Activated CD4-positive, alpha-beta memory T cell treated with anti-CD3 and anti-CD28 coated beads, Interleukin-2, amount 10 ng/mL, durations not matched to agents 7 days and 5 days (primary cell): ENCODE data around the gene YAP1. TPM values are rescaled to one million over a fixed set of nuclear protein-coding genes. Genes with fewer than 3 reads are reported as not detected.

Source experiments
- CTCF ChIA-PET: fragments of 350-600 bp; sonication (Branson Sonifier 250); formaldehyde crosslinking; loops from one replicate; lab custom pipeline; 2021; ENCODE audit warnings: antibody characterized with exemption, inconsistent platforms; lab: Charles Lee
- POLR2A ChIA-PET: fragments of 350-600 bp; sonication (Branson Sonifier 250); formaldehyde crosslinking; loops from one replicate; lab custom pipeline; 2021; ENCODE audit warnings: antibody characterized with exemption; lab: Charles Lee
- DNase-seq: peaks from one replicate; pipeline ENCODE4 v3.0.0-alpha.2; 2020
- H3K27ac Mint-ChIP-seq: one replicate; pipeline ENCODE4 v1.8.0; 2021; ENCODE audit warnings: mild to moderate bottlenecking, mixed read lengths
- H3K27me3 Mint-ChIP-seq: one replicate; pipeline ENCODE4 v1.8.0; 2021; ENCODE audit warnings: mixed read lengths
- H3K36me3 Mint-ChIP-seq: one replicate; pipeline ENCODE4 v1.8.0; 2021; ENCODE audit warnings: low read depth, mixed read lengths
- H3K4me1 Mint-ChIP-seq: one replicate; pipeline ENCODE4 v1.8.0; 2021; ENCODE audit warnings: mixed read lengths
- H3K4me3 Mint-ChIP-seq: one replicate; pipeline ENCODE4 v1.8.0; 2021; ENCODE audit warnings: mild to moderate bottlenecking, mixed read lengths
- H3K9me3 Mint-ChIP-seq: one replicate; pipeline ENCODE4 v1.8.0; 2021; ENCODE audit warnings: mixed read lengths
- total RNA-seq, 2 experiments: library from RNA; stranded (reverse); gene quantifications; one replicate each; pipeline ENCODE4 v1.2.3, GENCODE V29; 2021

YAP1 gene
- total RNA-seq, result under 1 TPM; 0.18 to 0.28 TPM

DNA sequence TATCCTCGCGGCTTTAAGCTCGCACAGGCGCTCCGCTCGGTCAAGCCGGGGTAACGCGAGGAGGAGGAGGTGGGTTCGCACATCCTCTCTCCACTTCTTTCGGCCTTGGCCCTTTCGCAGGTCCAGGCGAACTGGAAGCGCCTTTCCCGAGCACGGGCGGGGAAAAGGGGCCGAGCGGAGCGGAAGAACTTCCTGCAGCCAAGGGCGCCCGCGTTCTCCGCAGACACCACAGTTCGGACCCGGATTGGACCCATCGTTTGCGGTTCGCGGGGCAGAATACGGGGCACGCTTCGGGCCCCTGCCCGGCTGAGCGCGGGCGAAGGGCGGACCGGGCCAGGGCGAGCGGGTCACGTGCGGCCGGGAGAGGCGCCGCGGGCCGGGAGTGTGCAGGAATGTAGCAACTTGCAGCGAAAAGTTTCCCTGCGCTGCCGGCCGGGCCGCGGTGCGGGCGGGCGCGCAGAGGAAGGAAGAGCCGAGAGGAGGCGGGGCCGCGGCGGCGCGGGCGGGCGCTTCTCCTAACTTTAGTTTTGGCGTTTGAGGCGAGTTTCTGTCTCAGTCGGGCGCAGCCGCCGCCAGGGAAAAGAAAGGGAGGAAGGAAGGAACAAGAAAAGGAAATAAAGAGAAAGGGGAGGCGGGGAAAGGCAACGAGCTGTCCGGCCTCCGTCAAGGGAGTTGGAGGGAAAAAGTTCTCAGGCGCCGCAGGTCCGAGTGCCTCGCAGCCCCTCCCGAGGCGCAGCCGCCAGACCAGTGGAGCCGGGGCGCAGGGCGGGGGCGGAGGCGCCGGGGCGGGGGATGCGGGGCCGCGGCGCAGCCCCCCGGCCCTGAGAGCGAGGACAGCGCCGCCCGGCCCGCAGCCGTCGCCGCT lies at the start of gene YAP1:
YAP1 (plus strand) TSS at position 552 of the 865 bp plus-strand sequence. CDS start 402 bp downstream, outside the sequence.
- ChIA-PET CTCF (no interaction called here), POLR2A (no interaction called here)
- peaks cover 2% of the 10 kb centered on the region for H3K36me3 Mint-ChIP-seq
- H3K27ac Mint-ChIP-seq, result no peak within 1 kb of the TSS
- H3K4me1 Mint-ChIP-seq, result peaks cover 14% of the 10 kb centered on the region
- H3K27me3 Mint-ChIP-seq, result peaks cover 50% of the 10 kb centered on the region
- peak; percentile 67 for DNase-seq
- H3K9me3 Mint-ChIP-seq, result no peaks in the 10 kb centered on the region
- peak within 1 kb of the TSS; percentile 88 for H3K4me3 Mint-ChIP-seq

DNA sequence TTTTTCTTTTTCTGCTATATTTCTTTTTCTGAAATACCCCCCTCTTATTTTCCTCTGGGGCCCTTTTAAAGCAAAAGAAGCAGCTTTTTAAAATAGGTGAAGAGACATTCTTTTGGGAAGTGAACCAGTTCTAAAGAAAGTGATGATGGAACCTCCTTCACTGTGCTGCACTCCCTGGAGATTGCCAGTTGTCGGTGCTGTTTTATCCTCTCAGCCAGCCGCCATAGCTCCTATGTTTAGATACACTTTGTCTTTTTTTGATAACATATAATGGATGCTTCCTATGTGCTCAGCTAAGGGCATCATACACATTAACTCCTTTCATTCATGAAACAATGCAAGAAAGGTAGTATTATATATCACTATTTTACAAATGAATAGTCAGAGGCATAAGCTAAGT lies 49.0 kb upstream of the YAP1 start:
- H3K4me1 Mint-ChIP-seq, result no peaks in the 10 kb centered on the region
- ChIA-PET POLR2A (no interaction called here), CTCF (no interaction called here)
- H3K4me3 Mint-ChIP-seq, result no peak overlapping the region
- no peak overlapping the region for H3K27ac Mint-ChIP-seq
- no peaks in the 10 kb centered on the region for H3K36me3 Mint-ChIP-seq
- no peaks in the 10 kb centered on the region for H3K9me3 Mint-ChIP-seq
- no peak for DNase-seq
- H3K27me3 Mint-ChIP-seq, result peaks cover 11% of the 10 kb centered on the region

DNA sequence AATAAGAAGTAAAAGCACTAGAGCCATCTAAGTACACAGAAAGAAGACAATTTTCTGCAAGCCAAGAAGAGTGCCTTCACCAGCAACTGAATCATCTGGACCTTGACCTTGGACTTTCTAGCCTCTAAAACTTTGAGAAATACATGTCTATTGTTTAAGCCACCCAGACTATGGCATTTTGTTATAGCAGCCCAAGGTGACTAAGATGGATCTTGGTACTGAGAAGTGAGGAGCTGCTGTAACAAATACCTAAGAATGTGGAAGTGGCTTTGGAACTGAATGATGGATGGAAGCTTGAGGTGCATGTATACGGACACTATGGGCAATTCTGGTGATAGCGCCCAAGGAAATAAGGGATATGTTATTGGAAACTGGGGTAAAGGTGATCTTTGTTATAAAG lies 48.1 kb upstream of the YAP1 start:
- H3K4me3 Mint-ChIP-seq, result no peak overlapping the region
- CTCF ChIA-PET, result no interaction called here
- DNase-seq, result no peak
- POLR2A ChIA-PET, result no interaction called here
- H3K27me3 Mint-ChIP-seq, result peaks cover 11% of the 10 kb centered on the region
- H3K27ac Mint-ChIP-seq, result no peak overlapping the region
- no peaks in the 10 kb centered on the region for H3K36me3 Mint-ChIP-seq
- no peaks in the 10 kb centered on the region for H3K9me3 Mint-ChIP-seq
- no peaks in the 10 kb centered on the region for H3K4me1 Mint-ChIP-seq

DNA sequence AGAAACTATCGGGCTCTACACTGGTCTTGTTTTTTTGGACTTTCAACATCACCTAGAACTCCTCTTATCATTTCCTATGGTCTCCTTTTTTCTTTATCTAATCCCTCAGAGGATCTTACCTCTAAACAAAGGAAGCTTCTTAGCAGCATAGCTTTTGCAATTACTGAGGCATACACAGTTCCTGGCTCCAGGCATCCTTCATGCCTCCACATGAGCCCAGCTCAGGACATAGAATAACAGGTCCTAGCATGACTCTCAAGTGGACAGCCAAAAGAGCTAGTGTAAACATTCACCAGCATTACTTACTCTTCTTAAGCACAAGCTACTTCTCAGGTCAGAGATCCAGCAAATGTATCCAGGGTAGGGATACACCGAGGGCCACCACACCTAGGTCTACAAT lies 45.9 kb upstream of the YAP1 start:
- Mint-ChIP-seq H3K4me1 (no peaks in the 10 kb centered on the region), H3K27ac (no peak overlapping the region), H3K9me3 (no peaks in the 10 kb centered on the region), H3K27me3 (peaks cover 11% of the 10 kb centered on the region), H3K36me3 (no peaks in the 10 kb centered on the region), H3K4me3 (no peak overlapping the region)
- DNase-seq, result no peak
- POLR2A ChIA-PET, result no interaction called here
- CTCF ChIA-PET, result interaction anchor here (0.5 kb wide), 1 partner anchor 22 kb away, joined by 4 read pairs; no protein-coding TSS in a partner anchor

DNA sequence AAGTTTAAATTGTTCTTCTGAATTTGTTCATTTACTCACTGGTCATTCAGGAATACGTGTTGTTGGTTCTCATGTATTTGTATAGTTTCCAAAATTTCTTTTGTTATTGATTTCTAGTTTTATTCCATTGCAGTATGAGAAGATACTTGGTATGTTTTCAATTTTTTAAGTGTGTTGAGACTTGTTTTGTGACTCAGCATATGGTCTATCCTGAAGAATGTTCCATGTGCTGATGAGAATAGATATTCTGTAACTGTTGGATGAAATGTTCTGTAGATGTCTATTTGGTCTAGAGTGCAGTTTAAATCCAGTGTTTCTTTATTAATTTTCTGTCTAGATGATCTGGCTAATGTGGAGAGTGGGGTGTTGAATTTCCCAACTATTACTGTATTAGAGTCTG lies 39.5 kb upstream of the YAP1 start:
- H3K36me3 Mint-ChIP-seq, result no peaks in the 10 kb centered on the region
- H3K4me3 Mint-ChIP-seq, result no peak overlapping the region
- ChIA-PET CTCF (no interaction called here), POLR2A (no interaction called here)
- no peak for DNase-seq
- no peaks in the 10 kb centered on the region for H3K4me1 Mint-ChIP-seq
- H3K27ac Mint-ChIP-seq, result no peak overlapping the region
- H3K9me3 Mint-ChIP-seq, result peaks cover 17% of the 10 kb centered on the region
- no peaks in the 10 kb centered on the region for H3K27me3 Mint-ChIP-seq

DNA sequence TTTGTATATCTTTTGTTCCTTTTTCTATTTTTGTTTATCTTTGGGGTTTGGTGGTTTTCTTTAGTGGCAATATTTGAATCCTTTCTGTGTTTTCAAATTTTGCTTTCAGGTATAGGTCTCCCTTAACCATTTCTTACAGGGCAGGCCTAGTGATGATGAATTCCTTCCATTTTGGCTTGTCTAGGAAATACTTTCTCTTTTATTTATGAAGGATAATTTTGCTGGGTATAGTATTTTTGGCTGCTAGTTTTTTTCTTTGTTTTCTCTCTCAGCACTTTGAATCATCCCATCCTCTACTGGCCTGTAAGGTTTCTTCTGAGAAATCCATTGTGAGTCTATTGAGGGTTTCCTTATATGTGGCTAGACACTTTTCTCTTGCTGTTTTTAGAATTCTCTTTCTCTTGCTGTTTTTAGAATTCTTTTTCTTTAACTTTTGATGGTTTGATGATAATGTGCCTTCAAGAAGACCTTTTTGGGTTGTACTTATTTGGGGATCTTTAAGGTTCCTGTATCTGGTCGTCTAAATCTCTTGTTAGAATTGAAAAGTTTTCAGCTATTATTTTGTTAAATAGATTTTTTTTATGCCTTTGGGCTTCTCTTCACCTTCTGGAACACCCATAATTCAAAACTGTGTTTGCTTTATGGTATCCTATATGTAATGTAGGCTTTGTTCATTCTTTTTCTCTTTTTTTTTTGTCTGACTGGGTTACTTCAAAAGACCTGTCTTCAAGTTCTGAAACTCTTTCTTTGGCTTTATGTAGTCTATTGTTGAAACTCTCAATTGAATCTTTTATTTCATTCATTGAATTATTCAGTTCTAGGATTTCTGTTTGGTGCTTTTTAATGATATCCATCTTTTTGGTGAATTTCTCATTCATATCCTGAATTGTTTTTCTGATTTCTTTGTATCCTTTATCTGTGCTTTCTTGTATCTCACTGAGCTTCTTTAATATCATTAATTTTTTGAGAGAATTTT lies 38.5 kb upstream of the YAP1 start:
- H3K27me3 Mint-ChIP-seq, result no peaks in the 10 kb centered on the region
- peaks cover 17% of the 10 kb centered on the region for H3K9me3 Mint-ChIP-seq
- no peak for DNase-seq
- H3K36me3 Mint-ChIP-seq, result no peaks in the 10 kb centered on the region
- H3K4me1 Mint-ChIP-seq, result no peaks in the 10 kb centered on the region
- ChIA-PET POLR2A (no interaction called here), CTCF (no interaction called here)
- H3K4me3 Mint-ChIP-seq, result no peak overlapping the region
- H3K27ac Mint-ChIP-seq, result no peak overlapping the region

DNA sequence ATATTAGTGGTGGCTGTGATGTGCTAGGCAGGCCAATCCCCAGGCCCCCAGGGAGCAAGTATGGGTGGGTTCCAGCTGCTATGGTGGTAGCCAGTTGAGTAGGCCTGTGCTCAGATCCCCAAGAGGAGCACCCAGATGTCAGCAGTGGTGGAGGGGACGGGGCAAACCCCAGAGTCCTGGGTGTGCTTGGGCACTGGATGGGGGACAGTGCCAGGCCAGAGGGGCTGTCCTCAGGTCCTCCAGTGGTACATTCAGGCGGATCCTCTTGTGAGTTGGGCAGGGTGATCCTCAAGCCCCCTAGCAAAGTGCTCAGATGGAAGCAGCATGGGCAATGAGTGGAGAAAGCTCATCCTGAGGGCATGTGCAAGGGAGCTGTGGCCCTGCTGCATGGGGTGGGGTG lies 37.0 kb upstream of the YAP1 start:
- peaks cover 17% of the 10 kb centered on the region for H3K9me3 Mint-ChIP-seq
- no peaks in the 10 kb centered on the region for H3K36me3 Mint-ChIP-seq
- H3K4me1 Mint-ChIP-seq, result no peaks in the 10 kb centered on the region
- POLR2A ChIA-PET, result no interaction called here
- no peaks in the 10 kb centered on the region for H3K27me3 Mint-ChIP-seq
- CTCF ChIA-PET, result no interaction called here
- DNase-seq, result no peak
- no peak overlapping the region for H3K4me3 Mint-ChIP-seq
- no peak overlapping the region for H3K27ac Mint-ChIP-seq

DNA sequence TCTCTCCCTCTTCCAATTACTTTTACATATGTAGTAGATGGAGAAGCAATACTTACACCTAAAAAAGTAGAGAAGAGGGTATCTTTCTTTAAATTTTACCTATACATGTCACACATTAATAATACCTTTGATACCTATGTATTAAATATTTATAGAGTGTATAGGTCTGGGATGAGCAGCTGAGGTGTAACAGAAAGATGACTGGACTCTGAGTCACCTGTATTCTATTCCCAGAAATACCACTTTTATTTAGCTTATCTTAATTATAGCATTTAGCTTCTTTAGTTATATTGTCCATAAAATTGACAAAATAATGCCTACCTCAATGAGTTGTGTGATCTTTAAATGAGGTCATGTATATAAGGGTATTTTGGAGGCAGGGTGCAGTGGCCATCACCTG lies 30.6 kb upstream of the YAP1 start:
- Mint-ChIP-seq H3K4me3 (no peak overlapping the region), H3K27ac (no peak overlapping the region), H3K27me3 (peaks cover under 1% of the 10 kb centered on the region), H3K9me3 (no peaks in the 10 kb centered on the region), H3K4me1 (no peaks in the 10 kb centered on the region), H3K36me3 (no peaks in the 10 kb centered on the region)
- ChIA-PET CTCF (no interaction called here), POLR2A (no interaction called here)
- DNase-seq, result no peak

DNA sequence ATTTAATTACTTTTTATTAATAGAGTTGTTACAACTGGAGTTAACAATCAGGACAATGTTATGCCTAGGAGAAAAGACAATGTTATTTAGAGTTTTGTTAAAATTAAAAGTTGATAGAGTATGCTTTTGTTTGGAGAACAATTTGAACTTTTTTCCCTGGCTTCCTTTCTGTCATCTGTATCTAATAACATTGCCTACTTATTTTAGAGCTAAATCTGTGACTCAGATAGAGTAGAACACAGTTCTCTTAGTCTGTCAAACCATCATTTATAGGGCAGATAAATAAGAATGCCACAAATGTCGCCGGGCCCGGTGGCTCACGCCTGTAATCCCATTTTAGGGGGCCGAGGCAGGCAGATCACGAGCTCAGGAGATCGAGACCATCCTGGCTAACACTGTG lies 28.9 kb upstream of the YAP1 start:
- ChIA-PET POLR2A (no interaction called here), CTCF (no interaction called here)
- Mint-ChIP-seq H3K4me1 (no peaks in the 10 kb centered on the region), H3K27ac (no peak overlapping the region), H3K4me3 (no peak overlapping the region), H3K27me3 (peaks cover 2% of the 10 kb centered on the region), H3K9me3 (no peaks in the 10 kb centered on the region), H3K36me3 (no peaks in the 10 kb centered on the region)
- no peak for DNase-seq

DNA sequence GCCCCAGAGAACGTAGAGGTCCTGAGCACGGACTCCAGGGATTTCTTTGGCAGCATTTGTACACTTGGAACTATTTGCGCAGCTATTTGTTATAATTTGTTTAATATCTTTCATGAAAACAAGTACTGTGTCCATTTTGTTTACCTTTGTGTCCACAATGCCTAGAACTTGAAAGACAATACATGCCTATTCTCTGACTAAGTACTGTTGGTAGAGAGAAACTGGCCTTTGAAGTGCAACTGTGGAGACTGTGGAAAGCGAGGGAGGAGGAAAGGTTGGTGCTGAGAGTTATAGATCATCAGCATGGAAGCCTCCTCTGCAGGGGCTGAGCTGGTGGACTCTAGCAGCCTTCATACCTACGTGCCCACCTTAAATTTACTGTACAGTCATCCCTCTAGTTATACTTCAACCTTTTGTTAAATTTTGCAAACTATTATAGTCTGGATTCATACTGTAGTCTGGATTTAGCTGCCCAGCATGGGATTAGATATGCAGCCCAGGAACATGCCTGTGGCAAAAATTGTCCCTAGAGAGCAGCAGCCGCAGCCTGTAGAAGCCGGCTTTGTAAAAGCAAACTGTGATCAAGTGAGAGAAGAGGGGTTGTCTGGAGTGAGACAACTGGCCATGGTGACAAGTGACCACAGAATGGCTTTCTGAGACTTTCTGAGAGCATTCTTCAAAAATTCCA lies 24.2 kb upstream of the YAP1 start:
- Mint-ChIP-seq H3K36me3 (no peaks in the 10 kb centered on the region), H3K4me1 (no peaks in the 10 kb centered on the region), H3K4me3 (no peak overlapping the region), H3K27me3 (peaks cover 4% of the 10 kb centered on the region), H3K9me3 (no peaks in the 10 kb centered on the region), H3K27ac (no peak overlapping the region)
- POLR2A ChIA-PET, result no interaction called here
- no peak for DNase-seq
- CTCF ChIA-PET, result no interaction called here

DNA sequence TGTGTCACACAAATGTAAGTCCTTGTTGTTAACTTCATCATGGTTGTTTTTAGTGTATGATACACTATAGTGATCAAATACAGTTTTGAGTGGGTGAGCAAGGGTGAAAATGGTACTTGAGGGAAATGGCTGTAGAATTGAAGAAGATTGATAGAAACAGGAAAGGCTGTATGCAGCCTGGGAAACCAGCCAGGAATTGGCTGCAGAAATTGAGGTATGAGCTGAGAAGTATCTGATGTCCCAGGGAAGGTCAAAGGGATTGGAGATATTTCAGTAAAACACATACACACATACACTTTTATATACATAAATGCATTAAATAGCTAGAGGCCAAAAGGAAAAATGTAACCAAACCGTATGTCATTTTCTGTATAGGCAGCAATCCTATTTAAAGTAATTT lies 13.1 kb upstream of the YAP1 start:
- no peak for DNase-seq
- no peak overlapping the region for H3K4me3 Mint-ChIP-seq
- no peaks in the 10 kb centered on the region for H3K36me3 Mint-ChIP-seq
- ChIA-PET POLR2A (no interaction called here), CTCF (no interaction called here)
- no peaks in the 10 kb centered on the region for H3K9me3 Mint-ChIP-seq
- H3K27me3 Mint-ChIP-seq, result no peaks in the 10 kb centered on the region
- no peak overlapping the region for H3K27ac Mint-ChIP-seq
- no peaks in the 10 kb centered on the region for H3K4me1 Mint-ChIP-seq

DNA sequence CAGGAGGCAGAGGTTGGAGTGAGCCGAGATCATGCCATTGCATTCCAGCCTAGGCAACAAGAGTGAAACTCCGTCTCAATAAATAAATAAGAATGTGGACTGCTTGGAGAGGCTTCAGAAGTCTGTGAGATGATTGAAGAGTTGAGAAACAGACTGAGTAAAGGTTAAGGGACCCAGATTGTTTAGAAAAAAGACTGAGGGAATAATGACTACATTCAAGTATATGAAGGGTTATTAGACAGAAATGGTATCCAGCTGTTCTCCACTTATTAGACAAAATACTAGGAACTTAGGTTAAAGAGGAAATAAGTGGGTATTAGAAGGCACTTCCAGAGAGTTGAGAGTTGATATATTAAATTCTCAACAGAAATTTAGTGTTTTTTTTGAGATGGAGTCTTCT lies 10.5 kb upstream of the YAP1 start:
- CTCF ChIA-PET, result no interaction called here

More for the DNA sequence above, 10.5 kb upstream of the YAP1 start:
- DNase-seq, result no peak
- POLR2A ChIA-PET, result no interaction called here
- Mint-ChIP-seq H3K27me3 (peaks cover 1% of the 10 kb centered on the region), H3K4me3 (no peak overlapping the region), H3K27ac (no peak overlapping the region), H3K9me3 (no peaks in the 10 kb centered on the region), H3K4me1 (no peaks in the 10 kb centered on the region), H3K36me3 (no peaks in the 10 kb centered on the region)
